Measurements from ENCODE around the gene TMEM187.

DNA sequence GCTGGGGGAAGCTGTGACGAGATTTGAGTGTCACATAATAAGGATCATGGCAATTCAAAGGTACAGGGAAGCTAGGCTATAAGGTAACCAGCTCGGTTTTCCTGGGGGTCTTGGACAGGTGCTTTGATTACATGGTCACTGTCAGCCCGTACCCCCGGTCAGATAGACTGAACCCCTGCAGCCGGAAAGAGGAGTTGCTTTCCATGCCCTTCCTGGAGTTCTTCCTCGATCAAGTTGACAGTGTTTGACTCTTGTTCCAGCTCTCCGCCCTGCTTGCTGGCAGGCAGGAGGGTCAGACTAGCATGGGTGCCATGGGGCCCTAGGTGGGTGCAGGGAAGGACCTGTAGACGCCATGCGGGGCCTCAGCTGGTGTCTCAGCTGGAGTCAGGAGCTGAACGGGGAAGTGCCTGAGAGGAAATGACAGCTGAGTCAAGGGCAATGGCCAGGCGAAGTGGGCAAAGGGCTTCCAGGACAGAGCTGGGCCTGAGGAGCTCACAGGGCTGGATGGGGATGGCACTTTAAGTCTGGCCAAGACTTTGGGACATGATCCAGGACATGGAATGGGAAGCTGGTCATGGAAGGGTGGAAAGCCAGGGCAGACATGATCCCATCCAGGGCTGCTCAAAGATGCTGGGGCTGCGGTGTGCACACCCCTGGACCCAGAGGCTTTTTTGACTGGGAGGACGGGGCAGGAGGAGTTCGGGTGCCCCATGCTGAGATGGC, 1.6 kb downstream of the TMEM187 start:
- TF ChIP-seq, protein P1, sequence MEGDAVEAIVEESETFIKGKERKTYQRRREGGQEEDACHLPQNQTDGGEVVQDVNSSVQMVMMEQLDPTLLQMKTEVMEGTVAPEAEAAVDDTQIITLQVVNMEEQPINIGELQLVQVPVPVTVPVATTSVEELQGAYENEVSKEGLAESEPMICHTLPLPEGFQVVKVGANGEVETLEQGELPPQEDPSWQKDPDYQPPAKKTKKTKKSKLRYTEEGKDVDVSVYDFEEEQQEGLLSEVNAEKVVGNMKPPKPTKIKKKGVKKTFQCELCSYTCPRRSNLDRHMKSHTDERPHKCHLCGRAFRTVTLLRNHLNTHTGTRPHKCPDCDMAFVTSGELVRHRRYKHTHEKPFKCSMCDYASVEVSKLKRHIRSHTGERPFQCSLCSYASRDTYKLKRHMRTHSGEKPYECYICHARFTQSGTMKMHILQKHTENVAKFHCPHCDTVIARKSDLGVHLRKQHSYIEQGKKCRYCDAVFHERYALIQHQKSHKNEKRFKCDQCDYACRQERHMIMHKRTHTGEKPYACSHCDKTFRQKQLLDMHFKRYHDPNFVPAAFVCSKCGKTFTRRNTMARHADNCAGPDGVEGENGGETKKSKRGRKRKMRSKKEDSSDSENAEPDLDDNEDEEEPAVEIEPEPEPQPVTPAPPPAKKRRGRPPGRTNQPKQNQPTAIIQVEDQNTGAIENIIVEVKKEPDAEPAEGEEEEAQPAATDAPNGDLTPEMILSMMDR (IDR thresholded peaks at IDR 0.05), result no peak
- no peak for TF ChIP-seq POLR2A (IDR thresholded peaks at IDR 0.05)

Measured in esophagus squamous epithelium (tissue), 4 donors.